K562 treated with DMSO at 1 percent for 48 hours (cell line): ENCODE results near the gene ABCB1. TPM values are rescaled to one million over a fixed set of nuclear protein-coding genes. Genes with fewer than 3 reads are reported as not detected.

ENCODE experiments used
- total RNA-seq: library from RNA; unstranded; fragments of 300-600 nt; gene quantifications from 2 replicates; pipeline ENCODE4 v1.2.3, GENCODE V29; 2022; ENCODE audit warnings: low replicate concordance; ENCODE audit errors: extremely low read depth

The ABCB1 gene
- not detected in 2 replicates for total RNA-seq

DNA sequence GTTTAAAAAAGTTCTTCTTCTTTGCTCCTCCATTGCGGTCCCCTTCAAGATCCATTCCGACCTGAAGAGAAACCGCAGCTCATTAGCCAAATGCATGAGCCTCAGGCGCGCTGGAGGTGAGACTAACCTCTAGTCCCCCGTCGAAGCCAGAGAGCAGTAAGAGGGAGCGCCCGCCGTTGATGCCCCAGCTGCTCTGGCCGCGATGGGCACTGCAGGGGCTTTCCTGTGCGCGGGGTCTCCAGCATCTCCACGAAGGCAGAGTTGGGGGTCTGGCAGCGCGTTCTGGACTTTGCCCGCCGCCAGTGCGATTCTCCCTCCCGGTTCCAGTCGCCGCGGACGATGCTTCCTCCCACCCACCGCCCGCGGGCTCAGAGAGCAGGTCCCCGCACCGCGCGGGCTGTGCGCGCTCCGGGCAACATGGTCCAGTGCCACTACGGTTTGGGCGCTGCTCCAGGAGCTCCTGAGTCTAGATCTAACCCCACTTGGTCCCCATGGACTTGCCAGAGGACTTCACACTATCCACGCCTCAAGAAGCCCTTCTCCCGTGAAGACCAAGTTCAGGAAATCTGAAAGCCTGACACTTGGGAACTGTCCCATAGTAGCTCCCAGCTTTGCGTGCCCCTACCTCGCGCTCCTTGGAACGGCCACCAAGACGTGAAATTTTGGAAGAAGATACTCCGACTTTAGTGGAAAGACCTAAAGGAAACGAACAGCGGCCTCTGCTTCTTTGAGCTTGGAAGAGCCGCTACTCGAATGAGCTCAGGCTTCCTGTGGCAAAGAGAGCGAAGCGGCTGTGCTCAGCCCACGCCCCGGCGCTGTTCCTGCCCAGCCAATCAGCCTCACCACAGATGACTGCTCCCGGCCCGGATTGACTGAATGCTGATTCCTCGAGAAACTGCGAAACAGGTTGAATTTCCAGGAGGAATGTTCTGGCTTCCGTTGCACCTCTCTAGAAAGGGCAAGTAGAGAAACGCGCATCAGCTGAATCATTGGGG is at the start of gene ABCB1:
Gene ABCB1 (minus strand): TSS at position 755 of the 995 bp plus-strand sequence. CDS start 700 bp downstream, at position 55.

DNA sequence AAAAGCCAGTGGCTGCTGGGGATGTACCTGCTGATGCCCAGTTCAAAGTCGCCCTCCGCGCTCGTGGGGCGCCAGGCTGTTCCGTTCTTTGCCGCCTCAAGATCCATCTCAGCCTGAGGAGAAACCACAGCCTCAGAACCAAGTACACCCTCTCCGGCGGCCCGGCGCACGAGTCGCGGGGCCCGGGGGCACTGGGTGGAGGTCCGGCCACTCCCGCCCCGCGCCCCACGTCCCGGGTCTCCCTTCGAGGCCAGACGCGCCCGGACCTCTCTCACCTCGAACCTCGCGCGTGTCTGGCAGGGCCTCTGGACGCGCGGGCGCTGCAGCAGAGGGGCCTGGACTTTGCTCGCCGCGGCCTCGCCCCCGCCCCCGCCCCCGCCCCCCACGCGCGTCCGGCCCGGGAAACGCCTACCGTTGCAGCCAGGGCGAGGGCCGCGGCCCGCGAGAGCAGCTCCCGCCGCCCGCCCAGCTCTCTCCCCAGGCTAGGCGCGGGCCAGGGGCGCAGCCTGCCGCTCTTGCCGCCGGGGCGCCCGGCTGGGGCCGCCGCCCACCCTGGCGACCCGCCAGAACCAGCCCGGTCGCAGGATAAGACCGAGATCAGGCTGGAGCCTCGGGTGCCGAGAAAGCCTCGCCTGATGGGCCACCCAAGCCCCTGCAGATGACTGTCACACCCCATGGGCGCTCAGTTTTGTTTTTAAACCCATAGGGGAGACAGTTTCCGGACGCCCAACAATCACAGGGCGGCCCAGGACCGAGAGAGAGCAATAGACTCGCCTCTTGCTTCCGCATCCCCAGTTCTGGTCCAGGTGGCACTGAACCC is 125.1 kb downstream of the ABCB1 start, which contains the start of gene ABCB4:
Gene ABCB4 (minus strand): TSS at position 322 of the 820 bp plus-strand sequence. CDS start 215 bp downstream, at position 107.

Other genes with a start within 250 kb of the ABCB1 start
- gene ABCB4, start 125.2 kb downstream of the ABCB1 start, total RNA-seq = not detected in 2 replicates
- gene RUNDC3B, start 27.5 kb upstream of the ABCB1 start, total RNA-seq = not detected in 2 replicates